B cell (primary cell): ENCODE measurements around the gene LAMP2.

Experiments used
- CTCF ChIP-seq: fragments of 200-600 bp; IDR thresholded peaks from one replicate; pipeline ENCODE4 v1.8.0; 2022; ENCODE audit warnings: antibody characterized with exemption, mild to moderate bottlenecking
- EZH2 ChIP-seq: IDR thresholded peaks from 2 replicates; pipeline ENCODE4 v1.6.1; 2012; ENCODE audit warnings: borderline replicate concordance, low read depth, mild to moderate bottlenecking, moderate library complexity, low read length; ENCODE audit not compliant: insufficient read depth, poor library complexity, severe bottlenecking

GRCh38 chrX:120474085-120474484, 5.0 kb upstream of the LAMP2 start:
- no peak for TF ChIP-seq CTCF
- no peak for TF ChIP-seq EZH2
